Stimulated activated CD4-positive, alpha-beta T cell treated with anti-CD3 and anti-CD28 coated beads, Interleukin-15, amount 100 ng/mL, for 48 hours (primary cell): Measurements from ENCODE around the gene FER1L5.

ENCODE experiments used
- DNase-seq, 2 donors: peaks; one replicate each; pipeline ENCODE4 v3.0.0-alpha.2; 2020; ENCODE audit warnings: low read depth in 2 of 2

Gene FER1L5

GRCh38 chr2:96695602-96696001 lies 53.0 kb downstream of the FER1L5 start:
- no peak for DNase-seq

GRCh38 chr2:96697476-96697875 lies 54.9 kb downstream of the FER1L5 start:
- DNase-seq, result no peak

- no peak for DNase-seq
Measured at GRCh38 chr2:96698221-96698861, 55.8 kb downstream of the FER1L5 start.

GRCh38 chr2:96699021-96699420 lies 56.5 kb downstream of the FER1L5 start:
- DNase-seq, result no peak

GRCh38 chr2:96699621-96700020 lies 57.1 kb downstream of the FER1L5 start:
- DNase-seq, result no peak

GRCh38 chr2:96700086-96700485 lies 57.5 kb downstream of the FER1L5 start:
- DNase-seq, result no peak

- no peak for DNase-seq
Measured at GRCh38 chr2:96701636-96702035, 59.1 kb downstream of the FER1L5 start.

- no peak for DNase-seq
Measured at GRCh38 chr2:96702098-96702785, 59.7 kb downstream of the FER1L5 start.

GRCh38 chr2:96703021-96703751 lies 60.6 kb downstream of the FER1L5 start:
- DNase-seq, result no peak

- DNase-seq, result no peak
Measured at GRCh38 chr2:96710985-96711384, 68.4 kb downstream of the FER1L5 start.

GRCh38 chr2:96715658-96716057 lies 73.1 kb downstream of the FER1L5 start:
- no peak for DNase-seq

GRCh38 chr2:96716388-96716787 lies 73.8 kb downstream of the FER1L5 start:
- no peak for DNase-seq

- DNase-seq, result no peak
Measured at GRCh38 chr2:96726131-96726530, 83.6 kb downstream of the FER1L5 start.

- DNase-seq, result no peak
Measured at GRCh38 chr2:96727431-96727830, 84.9 kb downstream of the FER1L5 start.

- DNase-seq, result no peak
Measured at GRCh38 chr2:96729748-96730147, 87.2 kb downstream of the FER1L5 start.

- DNase-seq, result no peak
Measured at GRCh38 chr2:96730212-96730611, 87.6 kb downstream of the FER1L5 start.

- DNase-seq, result no peak
Measured at GRCh38 chr2:96733931-96734330, 91.4 kb downstream of the FER1L5 start.

- no peak for DNase-seq
Measured at GRCh38 chr2:96734880-96735583, 92.5 kb downstream of the FER1L5 start.

- no peak for DNase-seq
Measured at GRCh38 chr2:96737251-96737650, 94.7 kb downstream of the FER1L5 start.

- no peak for DNase-seq
Measured at GRCh38 chr2:96737831-96738230, 95.3 kb downstream of the FER1L5 start.

- no peak for DNase-seq
Measured at GRCh38 chr2:96739076-96739632, 96.6 kb downstream of the FER1L5 start.
